HL-60 (cell line): ENCODE data around the gene DCXR.

Experiments used
- DNase-seq, 2 experiments: peaks; one replicate each; pipeline ENCODE4 v3.0.0-alpha.2; 2010 to 2020; ENCODE audit warnings: low read depth in 1 of 2, low spot score in 1 of 2
- H3K27ac ChIP-seq: fragments of 250-450 bp; sonication (Bioruptor Pico); replicated peaks from 2 replicates; pipeline ENCODE4 v1.5.1; 2020; ENCODE audit warnings: mild to moderate bottlenecking, moderate library complexity
- H3K27me3 ChIP-seq: fragments of 250-450 bp; sonication (Bioruptor Pico); 2 replicates; pipeline ENCODE4 v1.5.1; 2021; ENCODE audit warnings: mild to moderate bottlenecking, moderate library complexity; ENCODE audit not compliant: insufficient read depth, poor library complexity, severe bottlenecking
- H3K4me3 ChIP-seq: replicated peaks from 2 replicates; pipeline ENCODE4 v1.5.1; 2011; ENCODE audit warnings: mild to moderate bottlenecking, control low read depth, low read length; ENCODE audit not compliant: insufficient read depth
- GABPA ChIP-seq: IDR thresholded peaks from 2 replicates; pipeline ENCODE4 v1.6.1; 2012; ENCODE audit warnings: low read depth
- POLR2AphosphoS5 ChIP-seq: IDR thresholded peaks from 2 replicates; pipeline ENCODE4 v1.6.1; 2012; ENCODE audit warnings: low read depth
- SPI1 ChIP-seq: IDR thresholded peaks from 2 replicates; pipeline ENCODE4 v1.6.1; 2012; ENCODE audit warnings: low read depth, mild to moderate bottlenecking, borderline replicate concordance
- TF ChIP-seq, protein P1 (sequence below): IDR thresholded peaks from 2 replicates; pipeline ENCODE4 v1.6.1; 2012; ENCODE audit warnings: low read depth; ENCODE audit not compliant: insufficient replicate concordance
- TF ChIP-seq, protein P2 (sequence below): IDR thresholded peaks from one replicate; pipeline ENCODE4 v1.5.1; 2011; ENCODE audit warnings: low read length, control low read depth, inconsistent platforms; ENCODE audit not compliant: insufficient read depth

DCXR gene

DNA sequence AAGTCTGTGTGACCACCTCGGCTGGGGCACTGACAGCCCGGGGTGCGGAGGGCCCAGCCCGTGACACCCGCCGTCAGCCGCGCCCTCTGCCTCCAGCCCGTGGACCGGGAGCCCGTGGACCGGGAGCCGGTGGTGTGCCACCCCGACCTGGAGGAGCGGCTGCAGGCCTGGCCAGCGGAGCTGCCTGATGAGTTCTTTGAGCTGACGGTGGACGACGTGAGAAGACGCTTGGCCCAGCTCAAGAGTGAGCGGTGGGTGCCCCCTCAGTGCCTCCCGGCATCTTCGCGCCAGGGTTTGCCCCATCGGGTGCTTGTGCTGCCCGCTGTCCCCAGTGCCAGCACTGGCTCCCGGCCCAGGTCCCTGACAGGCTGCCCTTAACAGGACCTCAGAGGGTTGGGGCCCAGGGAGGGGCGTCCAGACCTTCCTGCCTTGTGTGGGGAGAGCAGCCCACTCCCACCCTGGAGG is 28.5 kb downstream of the DCXR start:
- Histone ChIP-seq H3K4me3 (no peak overlapping the region), H3K27ac (no peak overlapping the region), H3K27me3 (no peaks in the 10 kb centered on the region)
- DNase-seq, result no peak
- TF ChIP-seq, protein P1, sequence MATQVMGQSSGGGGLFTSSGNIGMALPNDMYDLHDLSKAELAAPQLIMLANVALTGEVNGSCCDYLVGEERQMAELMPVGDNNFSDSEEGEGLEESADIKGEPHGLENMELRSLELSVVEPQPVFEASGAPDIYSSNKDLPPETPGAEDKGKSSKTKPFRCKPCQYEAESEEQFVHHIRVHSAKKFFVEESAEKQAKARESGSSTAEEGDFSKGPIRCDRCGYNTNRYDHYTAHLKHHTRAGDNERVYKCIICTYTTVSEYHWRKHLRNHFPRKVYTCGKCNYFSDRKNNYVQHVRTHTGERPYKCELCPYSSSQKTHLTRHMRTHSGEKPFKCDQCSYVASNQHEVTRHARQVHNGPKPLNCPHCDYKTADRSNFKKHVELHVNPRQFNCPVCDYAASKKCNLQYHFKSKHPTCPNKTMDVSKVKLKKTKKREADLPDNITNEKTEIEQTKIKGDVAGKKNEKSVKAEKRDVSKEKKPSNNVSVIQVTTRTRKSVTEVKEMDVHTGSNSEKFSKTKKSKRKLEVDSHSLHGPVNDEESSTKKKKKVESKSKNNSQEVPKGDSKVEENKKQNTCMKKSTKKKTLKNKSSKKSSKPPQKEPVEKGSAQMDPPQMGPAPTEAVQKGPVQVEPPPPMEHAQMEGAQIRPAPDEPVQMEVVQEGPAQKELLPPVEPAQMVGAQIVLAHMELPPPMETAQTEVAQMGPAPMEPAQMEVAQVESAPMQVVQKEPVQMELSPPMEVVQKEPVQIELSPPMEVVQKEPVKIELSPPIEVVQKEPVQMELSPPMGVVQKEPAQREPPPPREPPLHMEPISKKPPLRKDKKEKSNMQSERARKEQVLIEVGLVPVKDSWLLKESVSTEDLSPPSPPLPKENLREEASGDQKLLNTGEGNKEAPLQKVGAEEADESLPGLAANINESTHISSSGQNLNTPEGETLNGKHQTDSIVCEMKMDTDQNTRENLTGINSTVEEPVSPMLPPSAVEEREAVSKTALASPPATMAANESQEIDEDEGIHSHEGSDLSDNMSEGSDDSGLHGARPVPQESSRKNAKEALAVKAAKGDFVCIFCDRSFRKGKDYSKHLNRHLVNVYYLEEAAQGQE, result no peak
- TF ChIP-seq GABPA, result no peak
- no peak for TF ChIP-seq POLR2AphosphoS5
- no peak for TF ChIP-seq SPI1

DNA sequence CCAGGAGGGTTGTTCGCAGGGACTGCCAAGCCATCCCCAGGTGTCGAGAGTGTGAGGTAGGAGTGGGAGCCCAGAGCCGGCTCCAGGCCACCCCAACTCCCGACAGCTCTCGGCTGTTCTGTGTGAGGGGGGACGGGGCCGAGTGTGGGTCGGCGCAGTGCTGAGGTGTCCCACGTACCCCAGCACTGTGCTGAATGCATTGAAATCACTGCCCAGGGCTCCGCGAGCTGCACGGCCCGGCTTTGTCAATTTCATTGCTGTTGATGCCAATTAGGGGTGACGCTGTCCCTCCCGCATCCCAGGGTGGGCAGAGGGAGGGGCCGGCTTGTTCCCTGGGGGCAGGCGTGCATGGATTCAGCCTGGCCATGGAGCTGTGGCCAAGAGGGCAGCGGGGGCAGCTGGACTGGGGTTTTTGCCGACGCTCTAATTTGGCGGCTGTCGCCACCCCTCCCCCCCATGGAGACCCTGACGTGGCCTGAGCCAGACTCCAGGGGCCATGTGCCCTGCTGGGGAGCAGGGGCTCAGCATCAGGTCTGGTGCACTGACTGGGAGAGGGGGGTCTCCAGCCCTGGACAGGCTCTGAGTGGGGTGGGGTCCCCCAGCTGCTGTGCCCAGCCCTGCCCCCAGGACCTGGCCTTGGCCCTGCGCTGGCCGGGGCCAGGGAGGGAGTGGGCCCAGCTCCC is 29.1 kb downstream of the DCXR start:
- Histone ChIP-seq H3K27me3 (no peaks in the 10 kb centered on the region), H3K27ac (no peak overlapping the region), H3K4me3 (no peak overlapping the region)
- TF ChIP-seq, protein P1, result no peak
- TF ChIP-seq POLR2AphosphoS5 (no peak), SPI1 (no peak), GABPA (no peak)
- TF ChIP-seq, protein P2, sequence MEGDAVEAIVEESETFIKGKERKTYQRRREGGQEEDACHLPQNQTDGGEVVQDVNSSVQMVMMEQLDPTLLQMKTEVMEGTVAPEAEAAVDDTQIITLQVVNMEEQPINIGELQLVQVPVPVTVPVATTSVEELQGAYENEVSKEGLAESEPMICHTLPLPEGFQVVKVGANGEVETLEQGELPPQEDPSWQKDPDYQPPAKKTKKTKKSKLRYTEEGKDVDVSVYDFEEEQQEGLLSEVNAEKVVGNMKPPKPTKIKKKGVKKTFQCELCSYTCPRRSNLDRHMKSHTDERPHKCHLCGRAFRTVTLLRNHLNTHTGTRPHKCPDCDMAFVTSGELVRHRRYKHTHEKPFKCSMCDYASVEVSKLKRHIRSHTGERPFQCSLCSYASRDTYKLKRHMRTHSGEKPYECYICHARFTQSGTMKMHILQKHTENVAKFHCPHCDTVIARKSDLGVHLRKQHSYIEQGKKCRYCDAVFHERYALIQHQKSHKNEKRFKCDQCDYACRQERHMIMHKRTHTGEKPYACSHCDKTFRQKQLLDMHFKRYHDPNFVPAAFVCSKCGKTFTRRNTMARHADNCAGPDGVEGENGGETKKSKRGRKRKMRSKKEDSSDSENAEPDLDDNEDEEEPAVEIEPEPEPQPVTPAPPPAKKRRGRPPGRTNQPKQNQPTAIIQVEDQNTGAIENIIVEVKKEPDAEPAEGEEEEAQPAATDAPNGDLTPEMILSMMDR, result no peak
- DNase-seq, result no peak

DNA sequence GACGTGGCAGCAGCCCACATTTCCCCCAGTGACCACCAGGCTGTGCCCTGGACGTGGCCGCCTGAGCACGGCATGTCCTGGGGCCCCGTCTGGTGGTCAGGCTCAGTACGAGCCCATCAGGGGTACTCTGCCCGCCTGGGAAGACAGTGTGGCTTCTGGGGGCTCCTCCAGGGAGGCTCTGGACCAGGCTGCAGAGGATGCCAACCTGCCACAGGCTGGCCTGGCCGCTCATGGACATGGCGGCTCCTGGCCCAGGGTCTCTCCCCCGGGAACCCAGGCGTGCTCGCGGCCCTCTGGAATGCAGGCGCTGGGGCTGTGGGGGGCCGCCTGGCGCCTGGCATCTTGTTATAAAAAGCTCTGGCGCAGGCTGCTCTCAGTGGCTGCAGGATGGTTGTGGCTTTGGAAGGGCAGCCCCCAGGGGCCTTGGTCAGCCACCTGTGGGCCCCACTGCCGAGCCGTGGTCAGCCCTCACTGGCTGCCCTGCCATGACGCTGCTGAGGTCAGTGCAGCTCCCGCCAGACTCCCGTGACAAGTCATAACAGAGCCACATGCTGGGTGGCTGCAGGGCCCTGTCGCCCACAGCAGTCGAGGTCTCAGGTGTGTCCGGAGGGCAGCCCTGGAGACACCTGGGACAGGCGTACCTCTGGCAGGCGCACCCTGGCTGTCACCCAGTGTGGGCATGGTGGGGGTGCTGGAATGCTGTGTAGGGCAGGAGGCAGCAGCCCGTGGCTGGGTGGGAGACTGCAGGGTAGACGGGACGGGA is 29.8 kb downstream of the DCXR start:
- no peak overlapping the region for H3K27ac ChIP-seq
- no peaks in the 10 kb centered on the region for H3K27me3 ChIP-seq
- no peak overlapping the region for H3K4me3 ChIP-seq
- no peak for DNase-seq
- TF ChIP-seq GABPA (no peak), POLR2AphosphoS5 (no peak), SPI1 (no peak)
- TF ChIP-seq, protein P2, result no peak
- TF ChIP-seq, protein P1, result no peak
